Glomerular visceral epithelial cell (primary cell): ENCODE measurements around the gene PARD6G.
"Not testable (repeated sequence)": the region's sequence is repeated elsewhere in the genome, so short reads cannot be mapped to it uniquely, and the experiment has no call there.

ENCODE experiments used
- DNase-seq: peaks from one replicate; pipeline ENCODE4 v3.0.0-alpha.2; 2016; ENCODE audit errors: extremely low spot score

PARD6G gene

DNA sequence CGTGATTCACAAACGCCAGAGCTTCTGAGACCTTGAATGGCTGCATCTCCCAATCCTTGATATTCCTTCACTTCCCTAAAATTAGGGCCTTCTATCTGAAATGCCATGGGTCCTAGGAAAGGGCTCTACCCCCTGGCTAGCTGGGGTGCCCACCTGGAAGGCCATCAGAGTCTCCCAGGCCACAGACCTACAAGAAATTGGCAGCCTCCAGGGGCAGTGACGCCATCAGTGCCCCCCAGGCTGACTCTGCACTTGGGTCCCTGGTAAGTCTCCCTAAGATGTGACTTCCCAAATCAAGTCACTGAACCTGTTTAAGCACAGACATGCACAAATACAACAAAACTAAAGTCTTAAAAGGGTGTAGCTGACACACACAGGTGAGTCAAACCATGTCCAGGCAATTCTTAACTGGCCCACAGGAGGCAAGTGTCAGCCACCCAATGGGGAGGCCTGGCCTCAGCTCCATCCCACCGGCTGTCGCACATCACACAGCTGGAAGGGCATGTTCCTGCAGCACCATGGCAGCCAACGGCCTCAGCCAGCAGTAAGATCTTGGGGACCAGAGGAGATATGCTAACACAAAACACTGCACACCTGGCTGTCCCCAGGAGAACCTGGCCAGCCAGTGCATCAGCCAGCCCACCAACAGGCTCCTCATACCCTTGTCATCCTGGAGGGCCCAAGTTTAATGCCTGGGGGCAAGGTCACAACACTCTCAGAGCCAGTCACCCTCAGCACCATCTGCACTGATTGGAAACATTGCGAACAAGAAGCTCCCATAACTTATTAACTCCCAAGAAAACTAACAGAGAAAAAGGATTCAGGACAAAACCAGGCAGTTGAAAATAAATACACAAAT, 5.2 kb downstream of the PARD6G start:
- DNase-seq, result no peak

DNA sequence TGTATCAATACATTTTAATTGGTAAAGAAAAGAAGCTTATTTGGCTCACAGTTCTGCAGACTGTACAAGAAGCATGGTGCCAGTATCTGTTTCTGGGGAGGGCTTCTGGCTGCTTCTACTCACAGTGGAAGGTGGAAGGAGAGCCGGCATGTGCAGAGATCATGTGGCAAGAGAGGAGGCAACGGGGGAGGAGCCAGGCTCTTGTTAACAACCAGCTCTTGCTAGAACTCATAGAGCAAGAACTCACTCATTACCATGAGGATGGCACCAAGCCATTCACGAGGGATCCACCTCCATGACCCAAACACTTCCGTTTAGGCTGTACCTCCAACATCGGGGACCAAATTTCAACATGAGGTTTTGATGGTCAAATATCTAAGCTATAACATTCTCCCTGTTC, 7.5 kb downstream of the PARD6G start:
- DNase-seq, result no peak

DNA sequence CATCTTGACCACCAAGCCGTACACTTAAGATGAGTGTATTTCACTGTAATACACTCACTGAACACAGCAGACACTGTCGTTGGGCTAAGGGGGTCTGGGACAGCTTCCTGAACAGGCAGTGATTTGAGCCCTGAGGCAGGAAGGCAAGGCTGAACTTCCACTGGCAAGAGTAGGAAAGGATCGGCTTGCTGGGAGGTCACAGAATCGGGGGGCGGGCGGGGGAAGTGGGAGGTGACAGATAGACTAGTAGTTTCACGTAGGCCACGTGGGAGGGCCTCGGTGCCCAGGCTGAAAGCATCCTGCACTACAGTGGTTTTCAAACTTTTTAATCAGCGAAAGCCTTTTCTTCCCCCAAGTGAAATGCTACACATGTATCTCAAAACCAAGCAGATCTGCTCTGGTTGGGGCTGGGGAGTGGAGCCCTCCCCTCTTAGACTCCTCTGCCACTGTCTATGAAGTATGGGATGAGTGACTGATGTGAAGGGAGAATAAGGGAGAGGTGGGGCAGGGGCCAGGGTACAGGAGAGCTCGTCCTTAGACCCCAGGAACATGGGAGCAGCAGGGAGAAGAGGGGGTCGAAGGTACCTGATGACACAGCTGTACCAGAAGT, 8.6 kb downstream of the PARD6G start:
- DNase-seq, result no peak

DNA sequence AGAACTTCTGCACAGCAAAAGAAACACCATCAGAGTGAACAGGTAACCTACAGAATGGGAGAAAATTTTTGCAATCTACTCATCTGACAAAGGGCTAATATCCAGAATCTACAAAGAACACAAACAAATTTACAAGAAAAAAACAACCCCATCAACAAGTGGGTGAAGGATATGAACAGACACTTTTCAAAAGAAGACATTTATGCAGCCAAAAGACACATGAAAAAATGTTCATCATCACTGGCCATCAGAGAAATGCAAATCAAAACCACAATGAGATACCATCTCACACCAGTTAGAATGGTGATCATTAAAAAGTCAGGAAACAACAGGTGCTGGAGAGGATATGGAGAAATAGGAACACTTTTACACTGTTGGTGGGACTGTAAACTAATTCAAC, 9.8 kb downstream of the PARD6G start:
- DNase-seq, result not testable (repeated sequence)

DNA sequence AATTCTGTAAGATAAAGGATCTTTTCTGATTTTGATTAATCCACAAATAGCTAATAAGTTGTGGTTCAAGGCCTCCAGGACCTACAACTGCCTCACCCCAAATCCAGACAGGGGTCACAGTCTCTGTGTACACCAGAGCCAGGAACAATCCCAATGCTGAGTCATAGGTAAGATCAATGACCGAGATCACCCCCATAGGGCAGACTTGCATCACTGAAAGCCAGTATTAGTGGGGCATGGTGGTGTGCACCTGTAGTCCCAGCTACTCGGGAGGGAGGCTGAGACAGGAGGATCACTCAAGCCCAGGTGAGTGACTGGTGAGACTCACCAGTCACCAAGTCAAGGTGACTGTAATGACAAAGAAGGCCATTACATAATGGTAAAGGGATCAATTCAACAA, 12.9 kb downstream of the PARD6G start:
- DNase-seq, result no peak

DNA sequence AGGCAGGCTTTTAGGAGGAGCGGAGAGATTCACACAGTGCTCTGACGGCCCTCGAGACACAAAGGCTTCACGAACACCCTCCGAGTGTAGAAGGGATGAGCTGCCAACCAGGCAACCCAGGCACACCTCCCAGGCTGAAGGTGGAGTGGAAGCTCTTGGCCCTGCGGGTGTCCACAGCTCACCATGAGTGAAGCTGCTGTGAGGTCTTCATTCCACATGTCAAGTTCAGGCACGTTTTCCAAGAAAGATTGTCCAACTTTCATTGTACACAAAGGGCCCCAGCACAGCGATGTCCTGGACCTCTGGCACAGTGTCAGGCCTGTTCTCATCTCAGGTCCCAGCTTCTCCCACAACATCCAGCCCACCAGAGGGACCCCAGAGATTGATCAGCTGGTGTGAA, 13.4 kb downstream of the PARD6G start:
- DNase-seq, result no peak

DNA sequence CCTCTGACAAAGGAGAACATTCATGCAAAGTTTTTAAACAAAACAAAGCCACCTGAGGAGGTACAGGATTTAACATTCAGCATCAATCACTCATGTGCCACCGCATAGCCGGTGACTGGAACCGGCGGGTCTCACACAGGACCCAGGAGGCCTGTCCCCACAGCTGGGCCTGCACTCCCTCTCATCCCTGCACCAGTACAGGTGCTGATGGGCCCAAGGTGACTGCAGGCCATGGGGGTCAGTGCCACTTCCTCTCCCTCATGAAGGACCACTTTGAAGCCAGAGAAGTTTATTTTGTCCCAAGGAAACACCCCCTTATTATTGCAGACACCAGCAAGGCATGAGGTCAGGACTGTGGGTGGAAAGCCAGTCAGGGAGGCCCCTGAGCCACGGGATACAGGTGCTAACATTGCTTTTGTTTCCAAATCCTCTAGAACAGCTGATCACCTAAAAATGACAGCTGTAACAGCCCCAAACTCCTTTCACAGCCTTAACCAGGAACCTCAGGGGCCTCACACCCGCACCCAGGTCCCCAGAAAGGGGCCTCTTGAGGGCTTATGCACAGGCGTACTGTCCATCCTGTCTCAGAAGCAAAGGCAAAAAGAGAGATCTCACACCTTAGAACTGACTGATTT, 14.0 kb downstream of the PARD6G start:
- no peak for DNase-seq

DNA sequence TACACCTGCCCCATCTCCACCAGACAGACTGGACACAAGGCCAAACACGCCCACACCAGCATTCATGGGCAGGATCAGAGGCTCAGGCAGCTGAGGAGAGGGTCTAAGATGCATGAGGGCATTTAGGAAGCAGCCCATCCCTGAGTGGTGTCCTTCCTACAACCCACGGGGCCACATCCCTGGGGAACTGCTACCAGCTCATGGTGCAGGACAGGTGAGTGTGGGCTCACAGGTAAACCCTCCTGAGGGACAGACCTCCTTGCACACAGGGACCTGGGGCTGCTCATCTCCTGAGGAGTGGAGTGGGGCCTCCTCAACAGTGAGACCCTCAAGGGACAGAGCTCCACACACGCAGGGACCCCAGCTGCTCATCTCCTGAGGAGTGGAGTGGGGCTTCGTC, 14.6 kb downstream of the PARD6G start:
- no peak for DNase-seq

DNA sequence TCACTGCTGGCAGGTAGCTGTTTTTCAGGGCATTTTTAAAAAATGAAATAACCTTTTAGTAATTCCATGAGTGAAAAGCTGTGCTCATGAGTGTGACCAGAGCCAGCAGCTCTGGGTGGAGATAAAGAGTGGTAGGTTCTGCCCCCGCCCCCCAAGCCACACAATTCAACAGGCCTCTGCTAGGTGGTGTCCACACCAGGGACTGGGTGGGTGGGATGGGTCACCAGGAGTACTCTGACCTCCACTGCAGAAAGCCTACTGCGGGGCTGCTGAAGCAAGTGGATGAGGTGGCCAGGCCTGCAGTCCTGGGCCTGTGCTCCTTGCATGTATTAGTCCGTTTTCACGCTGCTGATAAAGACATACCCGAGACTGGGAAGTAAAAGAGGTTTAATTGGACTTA, 15.3 kb downstream of the PARD6G start:
- no peak for DNase-seq

DNA sequence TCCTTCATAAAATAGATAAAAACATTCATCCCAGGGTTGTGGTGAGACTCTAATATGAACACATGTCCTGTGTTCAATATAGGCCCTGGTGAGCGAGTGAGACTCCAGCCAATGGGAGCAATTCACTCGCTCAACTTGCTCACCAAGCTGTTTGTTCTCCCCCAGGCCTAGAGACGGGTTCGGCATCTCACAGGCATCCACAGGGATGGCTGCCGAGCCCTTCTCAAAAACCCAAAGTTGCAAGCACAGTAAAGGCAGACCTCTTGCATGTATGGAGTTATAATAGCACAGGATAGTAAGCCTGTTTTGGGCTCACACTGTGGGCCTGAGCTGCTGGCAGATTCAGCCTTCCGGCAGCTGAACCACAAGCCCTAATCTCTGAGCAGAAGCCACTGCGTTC, 15.7 kb downstream of the PARD6G start:
- DNase-seq, result no peak

DNA sequence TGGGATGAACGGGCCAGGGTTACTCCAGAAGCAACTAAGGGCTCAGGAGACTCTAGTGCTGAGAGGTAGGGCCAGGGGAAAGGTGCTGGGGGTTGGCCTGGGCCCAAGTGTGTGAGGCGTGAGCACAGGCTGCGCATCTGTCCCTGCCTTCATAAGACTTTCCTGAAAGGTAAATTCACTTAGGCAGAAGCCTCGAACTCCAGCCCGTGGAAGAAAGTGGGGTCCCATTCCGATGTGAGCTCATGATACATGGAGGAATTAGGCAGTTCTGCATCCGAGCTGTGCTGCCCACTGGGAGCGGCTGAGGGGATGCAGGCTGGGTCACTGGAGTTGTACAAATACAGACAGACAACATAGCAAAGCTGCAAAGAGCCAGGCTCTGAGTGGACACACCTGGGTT, 16.2 kb downstream of the PARD6G start:
- no peak for DNase-seq

DNA sequence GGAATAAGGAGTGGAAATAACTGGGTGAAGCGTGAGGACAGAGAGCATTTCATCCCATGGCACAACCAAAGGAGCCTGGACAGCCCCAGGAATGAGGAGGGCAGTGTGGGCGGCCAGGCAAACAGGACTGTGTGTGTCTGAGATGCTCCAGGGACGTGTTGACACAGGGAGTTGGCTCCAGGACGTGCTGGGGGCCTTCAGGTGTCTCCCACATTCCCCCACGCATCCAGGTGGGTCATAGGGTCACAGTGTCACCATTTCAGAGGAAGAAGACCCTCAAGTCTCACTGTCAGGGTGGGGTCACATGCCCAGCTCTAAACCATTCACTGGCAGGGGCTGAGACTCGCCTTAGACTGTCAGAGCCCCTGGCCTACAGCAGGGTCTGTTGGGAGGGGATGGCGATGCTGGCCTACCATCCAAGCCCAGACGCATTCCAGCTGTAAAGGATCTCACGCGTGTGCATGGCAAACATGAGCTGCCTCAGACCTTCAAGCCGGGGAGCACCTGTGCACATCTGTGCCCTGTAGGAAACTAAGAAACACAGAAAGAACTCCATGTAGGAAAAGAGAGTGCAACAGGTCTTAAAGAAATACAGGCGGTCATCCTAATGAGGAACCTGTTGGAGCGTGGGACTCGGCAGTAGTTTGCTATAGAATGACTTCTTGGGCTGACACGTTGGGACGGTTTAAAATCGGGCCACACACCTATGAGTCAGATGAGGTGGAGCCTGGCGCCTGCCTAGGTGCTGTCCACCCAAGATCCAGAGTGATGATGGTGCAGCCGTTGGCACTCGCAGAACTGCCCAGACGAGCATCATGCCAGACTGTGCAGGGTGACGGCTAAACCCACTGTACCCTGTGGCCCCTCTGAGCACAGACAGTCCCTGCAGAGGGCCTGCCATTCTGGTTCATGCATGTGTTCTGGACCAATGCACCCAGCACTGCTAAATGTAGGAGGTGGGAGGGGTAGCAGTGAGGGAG, 17.3 kb downstream of the PARD6G start:
- DNase-seq, result no peak

DNA sequence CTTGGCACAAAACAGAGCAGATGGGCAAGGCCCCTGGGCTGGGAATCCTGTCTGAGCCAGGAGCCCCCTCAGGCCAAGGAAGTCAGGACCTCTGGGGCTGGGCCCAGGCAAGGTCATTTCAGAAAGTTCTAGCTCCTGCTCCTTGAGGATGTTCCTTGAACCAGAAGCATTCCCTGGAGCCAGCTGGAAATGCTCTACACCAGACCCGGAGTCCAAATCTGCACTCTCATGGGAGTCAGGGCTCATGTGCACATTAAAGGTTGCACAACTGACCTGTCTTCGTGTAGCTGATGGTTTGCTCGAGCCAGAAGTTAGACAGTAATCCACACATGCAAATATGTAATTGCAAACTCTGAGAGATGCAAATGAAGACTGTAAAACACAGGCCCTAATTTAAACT, 18.0 kb downstream of the PARD6G start:
- DNase-seq, result no peak

DNA sequence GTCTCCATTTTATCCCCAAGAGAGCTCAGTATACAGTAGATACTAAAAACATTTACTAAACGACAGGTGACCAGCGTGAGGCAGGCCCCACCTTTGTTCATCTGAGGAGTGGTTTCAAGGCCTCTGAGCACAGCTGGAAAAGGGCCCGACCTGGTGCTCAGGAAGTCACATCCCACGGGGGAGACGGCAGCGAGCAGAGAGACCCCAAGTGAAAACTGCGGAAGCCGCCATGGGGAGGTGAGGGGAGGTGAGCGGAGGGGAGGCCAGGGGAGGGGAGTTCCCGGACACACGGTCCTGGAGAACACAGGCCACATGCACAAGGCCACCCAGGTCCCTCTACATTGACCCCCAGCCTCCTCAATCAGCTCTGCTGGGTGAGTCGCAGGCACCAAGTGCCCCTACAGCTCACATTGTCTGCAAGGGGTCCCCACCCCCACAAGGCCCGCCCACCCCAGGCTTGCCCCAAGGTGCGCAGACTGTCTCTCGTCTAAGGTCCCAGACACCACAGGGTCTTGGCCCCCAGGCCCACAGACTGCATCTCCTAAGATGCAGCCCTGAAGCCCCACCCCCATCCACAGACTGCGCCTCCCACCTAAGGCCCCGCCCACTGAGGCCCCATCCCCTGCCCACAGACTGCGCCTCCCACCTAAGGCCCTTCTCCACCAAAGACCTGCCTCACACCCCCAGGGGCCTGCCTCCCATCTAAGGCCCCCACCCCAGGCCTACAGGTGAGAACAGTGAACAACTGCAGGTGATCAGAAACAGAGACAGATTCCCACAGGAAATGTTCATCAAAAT, 19.1 kb downstream of the PARD6G start:
- no peak for DNase-seq

DNA sequence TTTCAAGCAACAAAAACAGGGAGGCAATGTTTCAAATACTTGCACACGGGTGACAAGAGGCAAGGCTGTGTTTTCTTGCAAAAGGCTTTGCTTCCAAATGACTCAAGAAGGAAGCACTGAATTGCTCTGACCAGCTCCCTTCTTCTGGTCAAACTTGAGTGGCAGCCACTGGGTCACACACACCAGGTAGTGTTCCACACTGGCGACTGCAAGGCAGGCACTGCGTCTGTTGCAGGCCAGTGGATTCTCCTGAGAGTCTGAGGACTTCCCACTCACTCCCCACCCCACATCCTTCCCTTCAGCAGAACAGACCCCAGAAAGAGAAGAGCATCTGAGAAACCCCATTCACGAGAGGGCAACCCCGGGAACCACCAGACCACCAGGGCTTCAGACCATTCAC, 19.8 kb downstream of the PARD6G start:
- DNase-seq, result no peak

DNA sequence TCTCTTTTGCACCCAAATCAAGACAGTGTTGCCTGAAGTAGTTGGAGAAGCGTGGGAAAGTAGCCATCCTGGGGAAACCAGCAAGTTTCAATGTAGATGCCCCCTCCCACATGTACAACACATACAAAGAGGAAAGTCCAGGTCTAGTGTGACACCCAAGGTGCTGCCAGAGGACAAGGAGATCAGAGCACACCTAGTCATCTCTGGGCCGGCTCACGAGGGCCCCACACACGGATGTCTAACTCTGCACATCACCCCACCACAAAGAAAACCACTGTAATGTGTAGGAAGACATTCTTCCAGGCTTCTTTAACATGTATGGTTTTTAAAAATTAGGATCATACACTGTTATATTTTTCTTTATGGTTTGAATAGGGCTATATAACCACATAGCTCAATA, 21.6 kb downstream of the PARD6G start:
- no peak for DNase-seq

DNA sequence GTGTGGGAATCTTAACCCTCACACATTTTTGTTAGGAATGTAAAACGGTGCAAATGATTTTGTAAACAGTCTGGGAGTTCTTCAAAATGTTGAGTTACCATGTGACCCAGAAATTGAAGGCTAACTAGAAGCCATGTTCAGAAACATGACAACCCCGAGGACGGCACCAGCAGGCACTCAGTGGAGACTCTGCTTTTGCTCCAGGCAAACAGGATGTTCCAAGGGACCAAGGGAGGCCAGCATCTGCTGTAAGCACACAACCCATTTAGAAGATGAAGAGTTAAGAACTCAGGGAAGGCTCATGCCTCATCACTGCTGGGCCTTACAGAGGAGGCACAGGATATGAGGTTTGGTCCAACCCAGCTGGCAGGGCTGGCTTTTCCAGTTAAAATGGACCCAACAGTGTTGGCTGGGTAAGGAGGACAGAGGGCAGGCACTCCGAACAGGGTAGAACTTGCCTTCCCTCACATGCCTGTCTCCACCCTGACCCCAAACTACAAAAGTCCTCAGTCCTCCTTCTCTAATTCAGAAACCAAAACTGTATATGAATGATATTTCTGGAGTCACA, 23.6 kb downstream of the PARD6G start:
- DNase-seq, result no peak

DNA sequence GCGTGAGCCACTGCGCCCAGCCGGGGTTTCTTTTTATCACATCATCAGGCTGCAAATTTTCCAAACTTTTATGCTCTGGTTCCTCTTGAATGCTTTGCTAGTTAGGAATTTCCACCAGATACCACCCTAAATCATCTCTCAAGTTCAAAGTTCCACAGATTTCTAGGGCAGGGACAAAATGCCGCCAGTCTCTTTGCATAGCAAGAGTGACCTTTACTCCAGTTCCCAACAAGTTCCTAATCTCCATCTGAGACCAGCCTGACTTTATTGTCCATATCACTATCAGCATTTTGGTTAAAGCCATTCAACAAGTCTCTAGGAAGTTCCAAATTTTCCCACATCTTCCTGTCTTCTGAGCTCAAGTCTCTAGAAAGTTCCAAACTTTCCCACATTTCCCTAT, 27.8 kb downstream of the PARD6G start:
- DNase-seq, result not testable (repeated sequence)

DNA sequence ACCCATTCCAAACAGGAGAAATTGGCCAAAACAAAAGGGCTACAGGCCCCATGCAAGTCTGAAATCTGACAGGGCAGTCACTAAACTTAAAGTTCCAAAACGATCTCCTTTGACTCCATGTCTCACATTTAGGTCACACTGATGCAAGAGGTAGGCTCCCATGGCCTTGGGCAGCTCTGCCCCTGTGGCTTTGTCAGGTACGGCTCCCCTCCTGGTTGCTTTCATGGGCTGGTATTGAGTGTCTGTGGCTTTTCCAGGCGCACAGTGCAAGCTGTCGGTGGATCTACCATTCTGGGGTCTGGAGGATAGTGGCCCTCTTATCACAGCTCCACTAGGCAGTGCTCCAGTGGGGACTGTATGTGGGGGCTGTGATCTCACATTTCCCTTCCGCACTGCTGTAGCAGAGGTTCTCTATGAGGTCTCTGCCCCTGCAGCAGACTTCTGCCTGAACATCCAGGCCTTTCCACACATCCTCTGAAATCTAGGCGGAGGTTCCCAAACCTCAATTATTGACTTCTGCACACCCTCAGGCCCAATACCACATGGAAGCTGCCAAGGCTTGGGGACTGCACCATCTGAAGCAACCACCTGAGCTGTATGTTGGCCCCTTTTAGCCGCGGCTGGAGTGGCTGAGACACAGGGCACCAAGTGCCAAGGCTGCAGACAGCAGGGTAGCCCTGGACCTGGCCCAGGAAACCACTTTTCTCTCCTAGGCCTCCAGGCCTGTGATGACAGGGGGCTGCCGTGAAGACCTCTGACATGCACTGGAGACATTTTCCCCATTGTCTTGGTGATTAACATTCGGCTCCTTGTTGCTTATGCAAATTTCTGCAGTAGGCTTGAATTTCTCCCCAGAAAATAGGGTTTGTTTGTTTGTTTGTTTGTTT, 28.7 kb downstream of the PARD6G start:
- DNase-seq, result no peak

DNA sequence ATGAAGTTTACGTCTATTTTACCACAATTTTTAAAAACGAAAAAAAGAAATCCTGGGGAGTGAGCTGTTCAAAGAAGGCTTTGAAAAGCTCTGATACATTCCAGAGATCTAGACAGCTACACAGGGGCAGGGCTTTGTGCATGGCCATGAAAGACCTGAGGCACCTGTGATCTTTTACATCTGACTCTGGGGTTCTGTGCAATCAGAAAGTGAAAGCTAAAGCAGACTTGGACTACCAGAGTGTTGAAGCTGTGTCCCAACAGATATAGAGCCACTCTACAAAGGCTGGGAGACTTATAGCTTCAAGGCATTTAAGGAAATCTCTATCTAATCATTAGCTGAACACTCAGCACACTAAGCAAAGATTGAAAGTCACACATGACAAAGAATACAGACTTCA, 34.1 kb downstream of the PARD6G start:
- DNase-seq, result peak; percentile 9
